Stimulated activated CD4-positive, alpha-beta T cell treated with anti-CD3 and anti-CD28 coated beads, Interleukin-12 subunit alpha, Interleukin-12 subunit beta, amount 100 ng/mL, for 24 hours (primary cell): ENCODE results near the gene FAM219A.
"Not testable (repeated sequence)": the region's sequence is repeated elsewhere in the genome, so short reads cannot be mapped to it uniquely, and the experiment has no call there.

Experiments
- DNase-seq, 2 experiments: peaks; one replicate each; pipeline ENCODE4 v3.0.0-alpha.2; 2020; ENCODE audit warnings: low read depth in 2 of 2

Gene FAM219A

GRCh38 chr9:34484678-34485077, 26.3 kb upstream of the FAM219A start:
- DNase-seq = no peak

GRCh38 chr9:34482746-34483145, 24.4 kb upstream of the FAM219A start:
- not testable (repeated sequence) for DNase-seq

- DNase-seq = not testable (repeated sequence)
These were observed 23.2 kb upstream of the FAM219A start for GRCh38 chr9:34481620-34482019.

- no peak for DNase-seq
These were observed 21.1 kb upstream of the FAM219A start for GRCh38 chr9:34479431-34479866.

- no peak for DNase-seq
These were observed 19.2 kb upstream of the FAM219A start for GRCh38 chr9:34477541-34477940.

- no peak for DNase-seq
These were observed 16.7 kb upstream of the FAM219A start for GRCh38 chr9:34475097-34475496.

- no peak for DNase-seq
These were observed 7.1 kb upstream of the FAM219A start for GRCh38 chr9:34465468-34465867.

GRCh38 chr9:34464571-34464970, 6.2 kb upstream of the FAM219A start:
- DNase-seq = no peak

- DNase-seq = no peak
These were observed 5.5 kb upstream of the FAM219A start for GRCh38 chr9:34463901-34464232.

- DNase-seq = peak in 1 of 2 experiments; percentile 63
These were observed 4.9 kb upstream of the FAM219A start for GRCh38 chr9:34463098-34463900.

GRCh38 chr9:34459941-34460340, 1.6 kb upstream of the FAM219A start:
- DNase-seq = no peak

GRCh38 chr9:34459356-34459755, 986 bp upstream of the FAM219A start:
- DNase-seq = no peak

- DNase-seq = no peak
These were observed 580 bp upstream of the FAM219A start for GRCh38 chr9:34458959-34459340.

GRCh38 chr9:34457266-34458012, 931 bp downstream of the FAM219A start:
- DNase-seq = peak in 1 of 2 experiments; percentile 3

- DNase-seq = no peak
These were observed 1.6 kb downstream of the FAM219A start for GRCh38 chr9:34456746-34457145.

- DNase-seq = no peak
These were observed 2.2 kb downstream of the FAM219A start for GRCh38 chr9:34456151-34456550.

- peak in 1 of 2 experiments; percentile 13 for DNase-seq
These were observed 3.8 kb downstream of the FAM219A start for GRCh38 chr9:34454571-34455065.

- DNase-seq = no peak
These were observed 5.8 kb downstream of the FAM219A start for GRCh38 chr9:34452568-34452967.

GRCh38 chr9:34451545-34451944, 6.8 kb downstream of the FAM219A start:
- no peak for DNase-seq

- DNase-seq = no peak
These were observed 7.2 kb downstream of the FAM219A start for GRCh38 chr9:34451135-34451534.

- no peak for DNase-seq
These were observed 7.7 kb downstream of the FAM219A start for GRCh38 chr9:34450644-34451043.

- DNase-seq = no peak
These were observed 11.4 kb downstream of the FAM219A start for GRCh38 chr9:34446951-34447350.

- DNase-seq = no peak
These were observed 11.9 kb downstream of the FAM219A start for GRCh38 chr9:34446468-34446891.
